Caco-2 (cell line): ENCODE results near the gene PTPRB. TPM values are rescaled to one million over a fixed set of nuclear protein-coding genes. Genes with fewer than 3 reads are reported as not detected.

Experiments used
- BruUV-seq: library from RNA; stranded (reverse); fragments of 400-500 nt; replicated peaks from 2 replicates; lab custom pipeline; 2021; lab: Mats Ljungman, UMichigan
- CTCF ChIA-PET: fragments of 300-600 bp; sonication (Branson Sonifier 250); formaldehyde crosslinking; loops from one replicate; lab custom pipeline; 2022; ENCODE audit warnings: antibody characterized with exemption; lab: Charles Lee
- POLR2A ChIA-PET: fragments of 300-600 bp; sonication (Branson Sonifier 250); formaldehyde crosslinking; loops from one replicate; lab custom pipeline; 2022; ENCODE audit warnings: antibody characterized with exemption; lab: Charles Lee
- DNase-seq, 2 experiments: peaks; one replicate each; pipeline versions ENCODE4 v3.0.0 to v3.0.0-alpha.2; 2020 to 2022
- H3K27me3 ChIP-seq: replicated peaks from 2 replicates; pipeline ENCODE4 v1.6.0; 2011; ENCODE audit warnings: low read length; ENCODE audit not compliant: control insufficient read depth, insufficient read depth
- H3K36me3 ChIP-seq: 2 replicates; pipeline ENCODE4 v1.5.1; 2011; ENCODE audit warnings: low read length; ENCODE audit not compliant: control insufficient read depth, insufficient read depth
- H3K4me1 ChIP-seq: fragments of 250-450 bp; sonication (Bioruptor Pico); 2 replicates; pipeline ENCODE4 v1.5.1; 2020; ENCODE audit warnings: mild to moderate bottlenecking
- H3K4me3 ChIP-seq: 2 replicates; pipeline ENCODE4 v1.5.1; 2011; ENCODE audit warnings: low read depth, mild to moderate bottlenecking, control low read depth, low read length
- H3K9me3 ChIP-seq: fragments of 250-450 bp; sonication (Bioruptor Pico); 2 replicates; pipeline ENCODE4 v1.5.1; 2020; ENCODE audit warnings: mild to moderate bottlenecking, moderate library complexity
- H3K27ac Mint-ChIP-seq: one replicate; pipeline ENCODE4 v1.8.0; 2022; ENCODE audit warnings: mixed read lengths; ENCODE audit not compliant: unreplicated experiment
- H3K27me3 Mint-ChIP-seq: one replicate; pipeline ENCODE4 v1.8.0; 2022; ENCODE audit warnings: mixed read lengths; ENCODE audit not compliant: insufficient read depth, unreplicated experiment
- H3K36me3 Mint-ChIP-seq: one replicate; pipeline ENCODE4 v1.8.0; 2022; ENCODE audit warnings: mild to moderate bottlenecking, mixed read lengths; ENCODE audit not compliant: insufficient read depth, unreplicated experiment
- H3K4me1 Mint-ChIP-seq: one replicate; pipeline ENCODE4 v1.8.0; 2022; ENCODE audit warnings: low read depth, mixed read lengths; ENCODE audit not compliant: unreplicated experiment
- H3K4me3 Mint-ChIP-seq: one replicate; pipeline ENCODE4 v1.8.0; 2022; ENCODE audit warnings: mild to moderate bottlenecking, moderate library complexity, mixed read lengths; ENCODE audit not compliant: unreplicated experiment
- H3K9me3 Mint-ChIP-seq: one replicate; pipeline ENCODE4 v1.8.0; 2022; ENCODE audit warnings: mixed read lengths; ENCODE audit not compliant: unreplicated experiment
- intact Hi-C: fragments of 100-400 bp; cut with micrococcal nuclease; formaldehyde crosslinking; loops from one replicate; pipeline ENCODE4 v1.10.0; 2022; ENCODE audit not compliant: unreplicated experiment
- total RNA-seq: library from RNA; stranded (reverse); gene quantifications from 2 replicates; pipeline ENCODE4 v1.2.3, GENCODE V29; 2022
- TF ChIP-seq, protein P1 (sequence below), 2 experiments: fragments of 200-600 bp in 1 of 2; IDR thresholded peaks; 1 replicate in 1 of 2; 2 replicates in 1 of 2; pipeline versions ENCODE4 v1.5.1 to v1.8.0; 2011 to 2022; ENCODE audit warnings: antibody characterized with exemption in 1 of 2, control low read depth in 1 of 2, inconsistent platforms in 1 of 2, low read depth in 1 of 2, low read length in 1 of 2, mild to moderate bottlenecking in 1 of 2, moderate library complexity in 1 of 2; ENCODE audit not compliant: insufficient read depth in 1 of 2, severe bottlenecking in 1 of 2, unreplicated experiment in 1 of 2

Gene PTPRB
- total RNA-seq, 1 experiment from 2014 or later, result 0.73 TPM

DNA sequence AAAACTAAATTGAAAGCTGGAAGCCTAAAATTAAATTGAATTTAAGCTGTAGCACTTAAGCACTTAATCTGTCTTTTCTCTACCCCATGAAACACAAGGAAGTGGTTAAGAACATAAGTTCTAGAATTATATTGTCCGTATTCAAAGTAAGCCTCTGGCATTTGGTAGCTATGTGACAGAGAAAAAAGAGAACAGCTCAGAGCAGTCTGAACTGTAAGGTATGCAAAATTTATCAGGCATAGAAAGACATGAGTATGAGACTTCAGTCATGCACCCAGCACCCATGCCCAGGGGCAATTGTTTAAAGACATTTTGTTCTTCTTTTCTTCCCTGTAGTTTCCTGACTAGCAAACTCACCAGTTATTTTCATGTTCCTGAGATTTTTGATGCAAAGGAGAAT lies 154.5 kb downstream of the PTPRB start:
- POLR2A ChIA-PET, result no interaction called here
- no peaks in the 10 kb centered on the region for H3K36me3 Mint-ChIP-seq
- TF ChIP-seq, protein P1, sequence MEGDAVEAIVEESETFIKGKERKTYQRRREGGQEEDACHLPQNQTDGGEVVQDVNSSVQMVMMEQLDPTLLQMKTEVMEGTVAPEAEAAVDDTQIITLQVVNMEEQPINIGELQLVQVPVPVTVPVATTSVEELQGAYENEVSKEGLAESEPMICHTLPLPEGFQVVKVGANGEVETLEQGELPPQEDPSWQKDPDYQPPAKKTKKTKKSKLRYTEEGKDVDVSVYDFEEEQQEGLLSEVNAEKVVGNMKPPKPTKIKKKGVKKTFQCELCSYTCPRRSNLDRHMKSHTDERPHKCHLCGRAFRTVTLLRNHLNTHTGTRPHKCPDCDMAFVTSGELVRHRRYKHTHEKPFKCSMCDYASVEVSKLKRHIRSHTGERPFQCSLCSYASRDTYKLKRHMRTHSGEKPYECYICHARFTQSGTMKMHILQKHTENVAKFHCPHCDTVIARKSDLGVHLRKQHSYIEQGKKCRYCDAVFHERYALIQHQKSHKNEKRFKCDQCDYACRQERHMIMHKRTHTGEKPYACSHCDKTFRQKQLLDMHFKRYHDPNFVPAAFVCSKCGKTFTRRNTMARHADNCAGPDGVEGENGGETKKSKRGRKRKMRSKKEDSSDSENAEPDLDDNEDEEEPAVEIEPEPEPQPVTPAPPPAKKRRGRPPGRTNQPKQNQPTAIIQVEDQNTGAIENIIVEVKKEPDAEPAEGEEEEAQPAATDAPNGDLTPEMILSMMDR (IDR thresholded peaks at IDR 0.05; ENCODE audit: insufficient read depth in 1 of 2, low read depth in 1 of 2, low read length in 1 of 2, severe bottlenecking in 1 of 2, unreplicated experiment in 1 of 2), result no peak
- H3K4me1 ChIP-seq, result no peaks in the 10 kb centered on the region
- no peak for DNase-seq
- no peak overlapping the region for H3K27ac Mint-ChIP-seq
- no peak overlapping the region for H3K4me3 Mint-ChIP-seq
- H3K27me3 ChIP-seq, result no peaks in the 10 kb centered on the region
- no peaks in the 10 kb centered on the region for H3K4me1 Mint-ChIP-seq
- no peak overlapping the region for H3K4me3 ChIP-seq
- peaks cover 6% of the 10 kb centered on the region for H3K27me3 Mint-ChIP-seq
- intact Hi-C loops, result no loop called here
- no peaks in the 10 kb centered on the region for H3K36me3 ChIP-seq
- BruUV-seq, result no TSS peak
- CTCF ChIA-PET, result no interaction called here
- H3K9me3 Mint-ChIP-seq, result no peaks in the 10 kb centered on the region
- H3K9me3 ChIP-seq, result no peaks in the 10 kb centered on the region

DNA sequence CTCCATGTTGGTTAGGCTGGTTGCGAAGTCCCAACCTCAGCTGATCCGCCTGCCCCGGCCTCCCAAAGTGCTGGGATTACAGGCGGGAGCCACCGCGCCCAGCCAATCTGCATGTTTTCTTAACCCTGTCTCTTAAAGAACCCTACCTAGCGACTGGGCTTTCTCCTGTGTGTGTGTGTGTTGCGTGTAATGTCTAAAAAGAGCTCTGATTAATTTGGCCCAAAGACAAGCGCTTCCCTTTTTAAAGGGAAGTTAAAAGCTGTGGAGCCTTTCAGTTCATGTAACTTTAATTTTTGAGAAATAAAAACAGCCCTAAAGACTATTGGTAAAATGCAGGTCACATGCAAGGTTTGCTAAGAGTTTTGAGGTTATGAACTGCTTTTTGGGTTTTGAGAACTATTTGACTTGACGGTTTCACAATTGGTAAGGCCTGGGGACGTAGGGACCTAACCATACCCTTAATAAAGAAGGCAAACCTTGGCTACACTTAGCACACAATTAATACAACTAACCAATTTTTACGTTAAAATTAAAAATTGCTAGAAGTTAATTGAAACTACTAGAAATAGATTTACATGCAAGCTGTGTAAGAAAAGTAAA lies 167.9 kb downstream of the PTPRB start:
- H3K27ac Mint-ChIP-seq, result no peak overlapping the region
- TF ChIP-seq, protein P1 (IDR thresholded peaks at IDR 0.05; ENCODE audit: insufficient read depth in 1 of 2, low read depth in 1 of 2, low read length in 1 of 2, severe bottlenecking in 1 of 2, unreplicated experiment in 1 of 2), result no peak
- H3K36me3 Mint-ChIP-seq, result no peaks in the 10 kb centered on the region
- Histone ChIP-seq H3K9me3 (no peaks in the 10 kb centered on the region), H3K4me3 (no peak overlapping the region), H3K36me3 (no peaks in the 10 kb centered on the region), H3K4me1 (no peaks in the 10 kb centered on the region), H3K27me3 (no peaks in the 10 kb centered on the region)
- intact Hi-C loops, result no loop called here
- peaks cover 13% of the 10 kb centered on the region for H3K9me3 Mint-ChIP-seq
- no TSS peak for BruUV-seq
- H3K4me1 Mint-ChIP-seq, result no peaks in the 10 kb centered on the region
- peaks cover 4% of the 10 kb centered on the region for H3K27me3 Mint-ChIP-seq
- CTCF ChIA-PET, result no interaction called here
- POLR2A ChIA-PET, result no interaction called here
- H3K4me3 Mint-ChIP-seq, result no peak overlapping the region
- DNase-seq, result no peak

DNA sequence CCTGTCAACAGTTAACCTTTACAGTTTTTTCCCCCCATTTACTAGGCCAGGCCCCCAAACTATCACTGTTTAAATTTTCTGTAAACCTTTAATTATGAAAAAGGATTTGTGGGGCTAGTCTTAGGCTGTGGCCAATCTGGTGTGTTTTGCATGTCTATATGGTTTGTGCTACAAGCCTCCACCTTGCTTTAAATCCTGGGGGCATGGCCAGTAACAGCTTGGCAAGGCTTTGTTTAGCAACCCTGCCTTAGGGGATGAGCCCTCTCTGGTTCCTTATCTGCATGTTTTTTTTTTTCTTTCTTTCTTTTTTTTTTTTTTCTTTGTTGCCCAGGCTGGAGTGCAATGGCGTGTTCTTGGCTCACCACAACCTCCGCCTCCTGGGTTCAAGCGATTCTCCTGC lies 168.5 kb downstream of the PTPRB start:
- no TSS peak for BruUV-seq
- TF ChIP-seq, protein P1 (IDR thresholded peaks at IDR 0.05; ENCODE audit: insufficient read depth in 1 of 2, low read depth in 1 of 2, low read length in 1 of 2, severe bottlenecking in 1 of 2, unreplicated experiment in 1 of 2), result no peak
- DNase-seq, result no peak
- Mint-ChIP-seq H3K4me3 (no peak overlapping the region), H3K9me3 (peaks cover 19% of the 10 kb centered on the region), H3K4me1 (no peaks in the 10 kb centered on the region), H3K27me3 (peaks cover 4% of the 10 kb centered on the region), H3K27ac (no peak overlapping the region), H3K36me3 (no peaks in the 10 kb centered on the region)
- Histone ChIP-seq H3K27me3 (no peaks in the 10 kb centered on the region), H3K9me3 (peaks cover 5% of the 10 kb centered on the region; the same call in 1 of the 2 replicates), H3K4me1 (no peaks in the 10 kb centered on the region), H3K4me3 (no peak overlapping the region), H3K36me3 (no peaks in the 10 kb centered on the region)
- intact Hi-C loops, result no loop called here
- CTCF ChIA-PET, result no interaction called here
- POLR2A ChIA-PET, result no interaction called here
